ENCODE data around the gene HMGB4. TPM values are rescaled to one million over a fixed set of nuclear protein-coding genes. Genes with fewer than 3 reads are reported as not detected.

HMGB4 gene
- total RNA-seq, 2 experiments from 2014 or later = not detected

DNA sequence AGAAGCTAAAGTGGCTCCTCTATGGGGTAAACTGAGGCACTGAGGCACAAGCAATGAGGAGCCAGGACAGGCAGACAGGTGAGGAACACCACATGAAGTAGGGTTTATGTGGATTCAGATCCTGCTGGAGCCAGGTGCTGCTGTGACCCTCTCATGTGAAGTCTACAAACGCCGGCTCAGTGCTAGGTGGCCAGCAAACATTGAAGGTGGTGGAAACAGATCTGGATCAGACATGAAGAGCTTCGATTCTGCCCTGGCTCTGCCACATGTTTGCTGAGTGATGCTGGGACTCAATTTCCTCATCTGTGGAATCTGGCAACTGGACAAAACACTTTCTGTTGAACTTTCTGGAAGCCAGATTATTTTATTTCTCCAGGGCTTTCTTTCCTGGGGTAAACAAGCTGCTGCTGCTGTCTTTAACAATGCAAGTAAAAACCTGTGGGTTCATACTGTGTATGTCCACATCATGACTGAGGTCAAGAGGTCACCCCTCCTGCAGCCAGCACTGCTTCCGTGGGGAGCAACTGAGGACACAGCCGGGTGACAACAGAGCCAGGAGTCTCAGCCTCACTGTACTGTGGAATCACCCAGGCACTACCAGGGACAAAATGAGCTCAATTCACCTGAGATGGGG, 33.3 kb downstream of the HMGB4 start:
- Histone ChIP-seq H3K4me3 (ENCODE audit: low read length) (no peak overlapping the region), H3K9me3 (ENCODE audit: control insufficient read depth in 1 of 2, insufficient read depth in 1 of 2, low read length in 2 of 2) (no peaks in the 10 kb centered on the region), H3K27me3 (ENCODE audit: control insufficient read depth in 1 of 2, insufficient read depth in 2 of 2, low read length in 2 of 2) (peaks cover 5 to 6% of the 10 kb centered on the region in 2 experiments), H3K27ac (ENCODE audit: low read depth in 1 of 2, low read length in 2 of 2) (no peak overlapping the region), H3K36me3 (ENCODE audit: insufficient read depth, low read length) (no peaks in the 10 kb centered on the region), H3K4me1 (ENCODE audit: insufficient read depth, low read length) (no peaks in the 10 kb centered on the region)
- TF ChIP-seq, protein P1, sequence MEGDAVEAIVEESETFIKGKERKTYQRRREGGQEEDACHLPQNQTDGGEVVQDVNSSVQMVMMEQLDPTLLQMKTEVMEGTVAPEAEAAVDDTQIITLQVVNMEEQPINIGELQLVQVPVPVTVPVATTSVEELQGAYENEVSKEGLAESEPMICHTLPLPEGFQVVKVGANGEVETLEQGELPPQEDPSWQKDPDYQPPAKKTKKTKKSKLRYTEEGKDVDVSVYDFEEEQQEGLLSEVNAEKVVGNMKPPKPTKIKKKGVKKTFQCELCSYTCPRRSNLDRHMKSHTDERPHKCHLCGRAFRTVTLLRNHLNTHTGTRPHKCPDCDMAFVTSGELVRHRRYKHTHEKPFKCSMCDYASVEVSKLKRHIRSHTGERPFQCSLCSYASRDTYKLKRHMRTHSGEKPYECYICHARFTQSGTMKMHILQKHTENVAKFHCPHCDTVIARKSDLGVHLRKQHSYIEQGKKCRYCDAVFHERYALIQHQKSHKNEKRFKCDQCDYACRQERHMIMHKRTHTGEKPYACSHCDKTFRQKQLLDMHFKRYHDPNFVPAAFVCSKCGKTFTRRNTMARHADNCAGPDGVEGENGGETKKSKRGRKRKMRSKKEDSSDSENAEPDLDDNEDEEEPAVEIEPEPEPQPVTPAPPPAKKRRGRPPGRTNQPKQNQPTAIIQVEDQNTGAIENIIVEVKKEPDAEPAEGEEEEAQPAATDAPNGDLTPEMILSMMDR (IDR thresholded peaks at IDR 0.05) = no peak
- Mint-ChIP-seq H3K4me3 (no peak overlapping the region), H3K36me3 (ENCODE audit: low read depth) (no peaks in the 10 kb centered on the region), H3K9me3 (no peaks in the 10 kb centered on the region), H3K27me3 (peaks cover 19% of the 10 kb centered on the region), H3K4me1 (ENCODE audit: low read depth) (no peaks in the 10 kb centered on the region), H3K27ac (no peak overlapping the region)
- POLR2A ChIA-PET = no interaction called here
- no peak for DNase-seq
- intact Hi-C loops (cut with DNase I, micrococcal nuclease) = no loop called here
- CTCF ChIA-PET = no interaction called here
- ATAC-seq (ENCODE audit: poor library complexity) = no peak

DNA sequence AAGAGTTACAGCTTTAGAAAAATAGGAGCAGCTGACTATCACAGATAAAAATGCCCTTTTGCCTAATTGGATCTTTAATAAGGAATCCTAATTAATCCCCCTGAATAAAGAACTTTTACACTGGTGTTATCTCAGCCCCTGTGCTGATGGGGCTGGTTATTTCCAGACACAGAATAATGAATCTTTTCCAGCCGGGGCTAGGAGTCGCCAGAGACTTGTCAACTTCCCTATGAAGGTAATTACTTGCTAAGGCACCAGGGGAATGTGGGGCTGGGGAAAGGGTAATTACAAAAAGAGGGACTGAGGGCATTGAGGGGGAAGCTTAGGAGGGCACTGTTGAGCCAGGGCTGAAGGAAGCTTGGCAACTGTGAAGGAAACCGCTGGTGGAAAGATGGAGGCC, 34.5 kb downstream of the HMGB4 start:
- Histone ChIP-seq H3K27ac (ENCODE audit: low read depth in 1 of 2, low read length in 2 of 2) (no peak overlapping the region), H3K27me3 (ENCODE audit: control insufficient read depth in 1 of 2, insufficient read depth in 2 of 2, low read length in 2 of 2) (peaks cover 8 to 12% of the 10 kb centered on the region in 2 experiments), H3K4me3 (ENCODE audit: low read length) (no peak overlapping the region), H3K9me3 (ENCODE audit: control insufficient read depth in 1 of 2, insufficient read depth in 1 of 2, low read length in 2 of 2) (no peaks in the 10 kb centered on the region), H3K4me1 (ENCODE audit: insufficient read depth, low read length) (no peaks in the 10 kb centered on the region), H3K36me3 (ENCODE audit: insufficient read depth, low read length) (no peaks in the 10 kb centered on the region)
- ChIA-PET POLR2A (no interaction called here), CTCF (no interaction called here)
- Mint-ChIP-seq H3K4me3 (no peak overlapping the region), H3K27ac (no peak overlapping the region), H3K27me3 (peaks cover 26% of the 10 kb centered on the region), H3K9me3 (no peaks in the 10 kb centered on the region), H3K4me1 (ENCODE audit: low read depth) (no peaks in the 10 kb centered on the region), H3K36me3 (ENCODE audit: low read depth) (no peaks in the 10 kb centered on the region)
- DNase-seq = no peak
- ATAC-seq (ENCODE audit: poor library complexity) = no peak
- TF ChIP-seq, protein P1 (IDR thresholded peaks at IDR 0.05) = no peak
- intact Hi-C loops (cut with DNase I, micrococcal nuclease) = no loop called here

DNA sequence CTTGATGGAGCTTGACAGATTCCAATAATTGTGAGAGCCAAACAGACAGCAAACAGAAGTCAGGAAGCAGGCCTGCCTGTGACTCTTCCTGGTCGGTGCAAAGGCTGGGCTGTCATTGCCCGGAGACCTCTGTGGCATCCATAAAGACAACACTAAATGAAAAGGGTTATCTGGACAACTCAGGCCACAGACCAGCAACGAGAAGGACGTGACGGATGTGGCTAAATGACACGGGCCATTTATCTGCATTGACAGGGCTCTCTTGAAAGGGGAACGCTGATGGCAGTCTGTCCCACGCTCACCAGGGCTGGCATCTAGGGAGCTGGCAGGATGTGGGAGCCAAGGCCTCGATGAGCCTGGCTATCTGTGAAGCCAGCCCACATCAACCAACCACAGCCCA, 35.0 kb downstream of the HMGB4 start:
- DNase-seq = no peak
- H3K4me1 Mint-ChIP-seq (ENCODE audit: low read depth) = no peaks in the 10 kb centered on the region
- POLR2A ChIA-PET = no interaction called here
- H3K4me3 ChIP-seq (ENCODE audit: low read length) = no peak overlapping the region
- TF ChIP-seq, protein P1 (IDR thresholded peaks at IDR 0.05) = no peak
- H3K4me3 Mint-ChIP-seq = no peak overlapping the region
- CTCF ChIA-PET = no interaction called here
- intact Hi-C loops (cut with DNase I, micrococcal nuclease) = no loop called here
- H3K27ac Mint-ChIP-seq = no peak overlapping the region
- no peaks in the 10 kb centered on the region for H3K36me3 Mint-ChIP-seq (ENCODE audit: low read depth)
- no peak overlapping the region for H3K27ac ChIP-seq (ENCODE audit: low read depth in 1 of 2, low read length in 2 of 2)
- peaks cover 31% of the 10 kb centered on the region for H3K27me3 Mint-ChIP-seq
- H3K36me3 ChIP-seq (ENCODE audit: insufficient read depth, low read length) = no peaks in the 10 kb centered on the region
- no peak for ATAC-seq (ENCODE audit: poor library complexity)
- no peaks in the 10 kb centered on the region for H3K9me3 ChIP-seq (ENCODE audit: control insufficient read depth in 1 of 2, insufficient read depth in 1 of 2, low read length in 2 of 2)
- peaks cover 9 to 12% of the 10 kb centered on the region in 2 experiments for H3K27me3 ChIP-seq (ENCODE audit: control insufficient read depth in 1 of 2, insufficient read depth in 2 of 2, low read length in 2 of 2)
- no peaks in the 10 kb centered on the region for H3K4me1 ChIP-seq (ENCODE audit: insufficient read depth, low read length)
- H3K9me3 Mint-ChIP-seq = no peaks in the 10 kb centered on the region

Measured in CD4-positive, alpha-beta T cell (primary cell).